NCI-H187 (cell line): ENCODE data around the gene ANKRD44.
"Not testable (repeated sequence)": the region's sequence is repeated elsewhere in the genome, so short reads cannot be mapped to it uniquely, and the experiment has no call there.

Experiments
- DNase-seq, 2 experiments: peaks; one replicate each; lab custom pipeline; 2025; lab: John Stamatoyannopoulos, UW

ANKRD44 gene

GRCh38 chr2:197073701-197074433, 236.7 kb downstream of the ANKRD44 start:
- no peak for DNase-seq

GRCh38 chr2:197073270-197073669, 237.3 kb downstream of the ANKRD44 start:
- DNase-seq = no peak

- DNase-seq = no peak
Observed at GRCh38 chr2:197072533-197072932, 238.0 kb downstream of the ANKRD44 start.

GRCh38 chr2:197071790-197072436, 238.7 kb downstream of the ANKRD44 start:
- no peak for DNase-seq

GRCh38 chr2:197071213-197071612, 239.4 kb downstream of the ANKRD44 start:
- DNase-seq = no peak

- DNase-seq = no peak
Observed at GRCh38 chr2:197069958-197070357, 240.6 kb downstream of the ANKRD44 start.

GRCh38 chr2:197062574-197062973, 248.0 kb downstream of the ANKRD44 start:
- DNase-seq = not testable (repeated sequence)

GRCh38 chr2:197059477-197059876, 251.1 kb downstream of the ANKRD44 start:
- no peak for DNase-seq

- DNase-seq = no peak
Observed at GRCh38 chr2:197058777-197059300, 251.7 kb downstream of the ANKRD44 start.

- DNase-seq = no peak
Observed at GRCh38 chr2:197057959-197058358, 252.6 kb downstream of the ANKRD44 start.

- DNase-seq = no peak
Observed at GRCh38 chr2:197055045-197055444, 255.5 kb downstream of the ANKRD44 start.

GRCh38 chr2:197054437-197054836, 256.1 kb downstream of the ANKRD44 start:
- no peak for DNase-seq

- no peak for DNase-seq
Observed at GRCh38 chr2:197052356-197052755, 258.2 kb downstream of the ANKRD44 start.

GRCh38 chr2:197045115-197045514, 265.5 kb downstream of the ANKRD44 start:
- DNase-seq = no peak

- no peak for DNase-seq
Observed at GRCh38 chr2:197042739-197043196, 267.8 kb downstream of the ANKRD44 start.

GRCh38 chr2:197037863-197038398, 272.6 kb downstream of the ANKRD44 start:
- no peak for DNase-seq

GRCh38 chr2:197035002-197035401, 275.6 kb downstream of the ANKRD44 start:
- no peak for DNase-seq

- DNase-seq = no peak
Observed at GRCh38 chr2:197034292-197034691, 276.3 kb downstream of the ANKRD44 start.

GRCh38 chr2:197033222-197033621, 277.4 kb downstream of the ANKRD44 start:
- DNase-seq = no peak

- no peak for DNase-seq
Observed at GRCh38 chr2:197031803-197032202, 278.8 kb downstream of the ANKRD44 start.

GRCh38 chr2:197030090-197030489, 280.5 kb downstream of the ANKRD44 start:
- no peak for DNase-seq

- no peak for DNase-seq
Observed at GRCh38 chr2:197028633-197029032, 281.9 kb downstream of the ANKRD44 start.

- no peak for DNase-seq
Observed at GRCh38 chr2:197028230-197028629, 282.4 kb downstream of the ANKRD44 start.
